Measurements from ENCODE around the gene AK2. TPM values are rescaled to one million over a fixed set of nuclear protein-coding genes. Genes with fewer than 3 reads are reported as not detected.
A peak's percentile ranks its signal among the peaks of the same experiment; 100 is the strongest.
"Not testable (repeated sequence)": the region's sequence is repeated elsewhere in the genome, so short reads cannot be mapped to it uniquely, and the experiment has no call there.

The AK2 gene
- total RNA-seq, 1 donor from 2014 or later: 164 TPM

DNA sequence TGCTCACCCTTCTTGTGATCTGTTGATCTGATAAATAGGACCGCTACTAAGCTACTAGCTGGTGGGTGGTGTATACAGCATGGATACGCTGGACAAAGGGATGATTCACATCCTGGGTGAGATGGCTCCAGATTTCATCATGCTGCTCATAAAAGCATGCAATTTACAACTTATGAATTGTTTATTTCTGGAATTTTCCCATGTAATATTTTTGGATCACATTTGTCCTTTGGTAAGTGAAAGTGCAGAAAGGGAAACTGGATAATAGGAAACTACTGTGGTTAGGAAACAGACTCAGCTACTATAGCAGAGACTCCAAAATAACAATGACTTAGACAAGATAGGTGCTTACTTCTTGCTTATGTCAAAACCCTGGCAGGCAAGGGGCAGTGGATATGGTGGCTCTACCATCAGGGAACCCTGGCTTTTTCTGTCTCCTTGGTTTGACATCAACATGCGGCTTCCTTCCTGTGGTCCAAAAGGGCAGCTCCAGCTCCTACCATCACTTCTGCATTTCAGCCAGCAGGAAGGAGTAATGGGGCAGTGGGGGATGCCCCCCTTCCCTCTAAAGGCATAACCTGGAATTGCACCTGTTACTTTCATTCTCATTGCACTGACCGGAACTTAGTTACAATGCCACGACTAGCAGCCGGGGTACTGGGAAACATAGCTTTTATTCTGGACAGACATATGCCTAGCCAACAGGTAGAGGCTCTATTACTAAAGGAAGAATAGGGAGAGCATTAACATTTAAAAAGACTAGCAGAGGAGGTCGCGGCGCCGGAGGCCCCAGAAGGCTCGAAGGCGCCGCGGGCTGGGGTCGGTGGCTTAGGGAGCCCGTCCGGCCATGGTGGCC, 13.8 kb upstream of the AK2 start:
- ATAC-seq: peak; percentile 79

DNA sequence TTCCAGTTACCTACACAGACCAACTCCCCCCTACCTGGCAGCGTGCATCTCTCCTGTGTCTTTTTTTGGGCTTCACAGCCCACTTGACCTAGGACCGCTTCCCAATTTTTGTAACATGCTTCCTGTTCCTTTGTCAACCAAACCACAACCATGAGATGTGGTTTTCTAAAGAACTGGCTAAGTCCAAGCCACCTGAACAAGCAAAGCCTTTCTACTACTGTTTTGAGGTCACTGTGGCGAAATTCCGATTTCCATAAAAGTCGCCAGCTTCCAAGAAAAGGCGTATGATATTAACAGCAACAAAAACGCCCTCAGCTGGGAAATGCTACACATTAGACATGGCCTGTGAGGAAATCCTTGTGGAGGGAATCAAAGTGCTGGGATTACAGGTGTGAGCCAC, 12.7 kb upstream of the AK2 start:
- ATAC-seq: no peak

GRCh38 chr1:33048426-33048825, 11.7 kb upstream of the AK2 start:
- no peak for ATAC-seq

DNA sequence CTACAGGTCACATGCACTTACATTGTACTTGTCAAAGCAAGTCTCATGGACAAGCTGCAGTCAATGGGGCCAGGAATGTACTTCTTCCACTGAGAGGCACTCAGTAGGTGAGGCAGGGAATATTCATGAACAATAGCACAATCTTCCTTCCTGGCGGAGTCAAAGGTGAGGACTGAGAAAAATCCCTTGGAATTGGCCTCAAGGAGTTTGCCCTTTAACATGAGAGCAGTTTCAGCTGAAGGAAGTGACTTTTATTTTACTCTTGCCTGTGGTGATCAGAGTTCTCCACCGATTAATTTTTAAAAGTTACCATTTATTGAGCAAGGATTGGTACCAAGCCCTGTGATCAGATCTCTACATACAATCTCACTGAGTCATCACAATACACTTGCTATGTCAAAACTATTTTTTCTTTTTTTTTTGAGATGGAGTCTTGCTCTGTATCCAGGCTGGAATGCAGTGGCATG, 11.2 kb upstream of the AK2 start:
- no peak for ATAC-seq

GRCh38 chr1:33047290-33047689, 10.6 kb upstream of the AK2 start:
- ATAC-seq: no peak

GRCh38 chr1:33046234-33046633, 9.6 kb upstream of the AK2 start:
- ATAC-seq: not testable (repeated sequence)

DNA sequence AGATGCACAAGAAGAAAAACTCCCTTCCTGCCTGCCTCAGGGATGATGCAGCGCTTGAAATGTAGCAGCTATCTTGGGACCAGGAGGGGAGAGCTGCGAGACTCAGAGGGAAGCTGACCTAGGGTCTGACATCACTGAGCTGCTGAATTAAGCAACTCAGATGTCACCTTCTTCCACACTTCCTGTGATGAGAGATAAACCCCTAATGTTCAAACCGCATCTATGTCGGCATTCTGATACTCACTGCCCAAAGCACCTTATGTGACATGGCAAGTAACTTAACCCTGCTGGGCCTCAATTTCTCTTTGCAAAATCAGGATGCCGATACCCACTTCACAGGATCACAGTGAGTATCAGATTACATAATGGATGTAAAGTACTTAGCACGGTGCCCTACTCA, 9.1 kb upstream of the AK2 start:
- ATAC-seq: no peak

- ATAC-seq: no peak
Measured at GRCh38 chr1:33045246-33045645, 8.6 kb upstream of the AK2 start.

DNA sequence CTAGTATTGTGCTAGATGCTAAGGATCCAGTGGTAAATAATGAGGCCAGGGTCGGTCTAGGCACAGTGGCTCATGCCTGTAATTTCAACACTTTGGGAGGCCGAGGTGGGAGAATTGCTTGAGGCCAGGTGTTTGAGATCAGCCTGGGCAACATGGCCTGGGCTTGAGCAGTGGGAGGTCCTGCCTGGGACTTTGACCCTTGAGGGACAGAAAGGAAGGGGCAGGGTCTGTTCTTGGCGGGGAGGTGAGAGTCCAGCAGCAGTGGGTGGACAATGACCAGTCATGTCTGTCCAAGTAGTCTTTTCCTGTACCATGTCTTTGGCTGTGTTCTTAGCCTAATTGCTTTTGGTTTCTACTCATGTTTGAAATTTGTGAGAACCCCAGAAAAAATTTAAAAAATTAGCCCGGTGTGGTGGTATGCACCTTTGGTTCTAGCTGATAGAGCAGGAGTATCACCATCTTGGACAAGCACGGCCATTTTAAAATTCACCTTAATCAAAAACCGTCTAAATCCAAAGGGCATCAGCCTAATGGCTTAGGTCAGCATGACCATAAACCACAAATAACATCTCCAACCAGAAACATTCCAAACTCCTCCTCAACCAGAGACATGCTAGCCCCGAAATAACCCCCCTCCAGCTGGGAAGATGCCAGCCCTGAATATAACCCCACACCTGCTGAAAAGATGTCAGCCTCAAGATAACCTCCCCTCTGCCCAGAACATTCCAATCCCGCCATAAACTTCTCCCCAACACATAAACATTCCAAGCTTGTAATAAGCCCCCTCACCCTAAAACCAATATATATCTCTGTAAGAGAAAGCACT, 6.8 kb upstream of the AK2 start:
- no peak for ATAC-seq

DNA sequence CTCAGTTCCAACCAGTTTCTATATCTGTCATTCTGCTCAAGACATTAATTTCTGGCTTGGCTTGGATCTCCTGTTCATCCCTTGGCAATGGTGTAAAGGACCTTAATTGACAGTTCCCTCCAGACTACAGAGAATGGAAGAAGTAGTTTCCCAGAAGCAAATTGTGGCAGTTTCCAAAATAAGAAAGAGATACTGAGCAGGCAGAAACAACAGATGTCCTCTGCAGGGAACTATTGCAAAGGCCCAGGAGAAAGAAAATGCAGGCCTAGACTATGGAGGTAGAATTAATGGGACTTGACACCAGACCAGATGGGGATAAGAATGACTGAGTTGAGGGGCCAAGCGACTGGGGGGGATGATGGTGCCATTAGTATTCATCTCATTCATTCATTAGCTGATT, 6.1 kb upstream of the AK2 start:
- ATAC-seq: no peak

GRCh38 chr1:33041026-33041425, 4.3 kb upstream of the AK2 start:
- ATAC-seq: no peak

- ATAC-seq: no peak
Measured at GRCh38 chr1:33039840-33040239, 3.2 kb upstream of the AK2 start.

- ATAC-seq: peak; percentile 42
Measured at GRCh38 chr1:33036051-33036525, 595 bp downstream of the AK2 start.

DNA sequence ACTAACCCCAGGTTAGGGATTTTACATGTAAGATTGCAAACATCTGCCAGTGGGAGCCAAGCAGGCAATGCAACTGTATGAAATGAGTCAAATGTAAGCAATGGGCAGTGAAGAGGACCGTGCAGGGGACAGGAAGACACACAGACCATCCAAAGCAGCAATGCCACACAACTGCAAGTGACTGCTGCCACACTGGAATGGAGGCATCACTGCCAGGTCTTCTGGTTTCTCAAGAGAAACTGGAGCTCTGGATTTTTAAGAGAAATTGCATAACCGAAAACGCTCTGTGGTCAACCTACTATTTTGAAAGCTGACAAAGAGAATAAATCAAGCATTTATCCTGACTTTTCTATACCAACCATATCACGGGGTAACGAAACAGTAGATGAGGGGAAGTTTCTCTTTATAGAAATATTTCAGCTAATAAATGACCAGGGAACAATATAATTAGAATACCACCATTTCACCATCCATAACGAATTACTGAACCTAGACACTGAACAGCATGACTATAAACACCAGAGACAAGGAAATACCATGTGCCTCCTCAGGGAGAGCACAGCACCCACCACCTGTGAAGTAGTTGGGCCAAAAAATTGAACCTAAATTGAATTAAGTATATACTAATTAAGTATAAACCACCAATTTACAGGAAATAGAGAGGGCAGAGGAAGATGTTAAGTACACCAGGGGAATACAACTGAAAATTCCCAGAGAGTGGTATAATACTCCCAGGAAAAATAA, 4.4 kb downstream of the AK2 start:
- ATAC-seq: no peak

DNA sequence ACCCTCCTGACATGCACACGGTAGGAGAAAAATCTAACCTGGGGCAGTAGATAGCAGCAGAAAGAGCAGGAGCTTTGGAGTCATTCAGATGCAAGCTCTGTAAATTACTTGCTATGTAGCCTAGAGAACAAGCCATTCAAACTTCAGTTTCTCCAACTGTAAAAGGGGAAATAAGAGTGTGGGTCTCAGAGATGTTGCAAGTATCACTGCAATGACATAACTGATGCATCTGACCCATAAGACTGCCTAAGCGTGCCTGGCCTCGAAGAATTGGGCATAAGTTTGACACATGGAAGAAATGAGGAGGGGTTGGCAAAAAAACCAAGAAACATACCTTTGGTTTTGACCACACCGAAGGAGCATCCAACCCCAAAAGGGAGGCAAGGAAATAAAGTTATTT, 5.2 kb downstream of the AK2 start:
- ATAC-seq: no peak

- ATAC-seq: no peak
Measured at GRCh38 chr1:33030575-33030974, 6.1 kb downstream of the AK2 start.

- no peak for ATAC-seq
Measured at GRCh38 chr1:33029921-33030320, 6.8 kb downstream of the AK2 start.

- ATAC-seq: no peak
Measured at GRCh38 chr1:33029209-33029608, 7.5 kb downstream of the AK2 start.

- ATAC-seq: no peak
Measured at GRCh38 chr1:33025761-33026160, 10.9 kb downstream of the AK2 start.

GRCh38 chr1:33025180-33025569, 11.5 kb downstream of the AK2 start:
- ATAC-seq: peak; percentile 73

DNA sequence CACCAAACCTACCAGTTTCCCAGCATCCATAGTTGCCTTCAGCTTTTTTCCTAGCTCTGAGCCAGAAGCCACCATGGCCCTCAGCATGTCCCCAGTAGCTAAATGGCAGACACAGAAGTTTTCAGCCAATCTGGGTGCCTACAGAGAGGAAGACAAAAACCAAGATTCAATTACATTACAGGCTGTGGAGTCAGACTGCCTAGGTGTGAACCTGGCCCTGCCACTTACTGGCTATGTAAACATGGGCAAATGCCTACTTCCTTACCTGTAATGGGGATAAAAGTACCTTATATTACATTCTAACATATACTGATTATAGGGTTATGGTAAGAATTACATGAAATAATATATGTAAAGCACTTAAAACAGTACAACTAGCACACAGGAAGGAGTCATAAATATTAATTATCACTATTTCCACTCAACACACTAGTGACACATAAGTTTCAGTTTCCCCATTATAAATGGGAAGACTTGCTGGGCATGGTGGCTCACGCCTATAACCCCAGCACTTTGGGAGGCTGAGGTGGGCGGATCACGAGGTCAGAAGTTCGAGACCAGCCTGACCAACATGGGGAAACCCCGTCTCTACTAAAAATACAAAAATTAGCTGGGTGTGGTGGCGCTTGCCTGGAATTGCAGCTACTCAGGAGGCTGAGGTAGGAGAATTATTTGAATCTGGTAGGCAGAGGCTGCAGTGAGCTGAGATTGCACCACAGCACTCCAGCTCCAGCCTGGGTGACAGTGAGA, 12.1 kb downstream of the AK2 start:
- ATAC-seq: peak; percentile 74

DNA sequence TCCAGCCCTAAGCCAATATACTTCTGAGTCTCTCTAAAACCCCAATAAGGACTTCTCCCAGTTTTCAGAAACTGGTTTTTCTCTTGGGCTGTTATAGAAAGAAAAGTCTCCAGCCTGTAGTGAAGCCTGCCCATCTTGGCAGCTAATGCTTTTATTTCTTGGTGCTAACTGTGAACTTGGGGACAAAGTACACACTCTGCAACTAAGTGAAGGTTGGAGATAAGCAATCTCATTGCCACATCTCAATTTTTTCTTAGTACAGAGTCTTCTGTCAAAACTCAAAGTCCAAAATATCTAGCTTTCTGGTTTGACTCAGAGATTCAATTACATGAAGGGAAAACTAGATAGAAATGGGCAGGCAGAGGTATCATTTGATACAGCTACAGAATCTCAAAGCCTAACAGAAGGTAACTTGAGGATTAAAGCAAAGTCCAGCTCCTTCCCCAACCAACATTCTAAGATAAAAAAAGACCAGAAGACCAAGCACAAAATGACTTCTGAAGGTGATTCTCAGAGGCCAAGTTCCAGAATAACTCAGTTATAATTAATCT, 14.0 kb downstream of the AK2 start:
- no peak for ATAC-seq
